ENCODE measurements around the gene JAM3.
"Not testable (repeated sequence)": the region's sequence is repeated elsewhere in the genome, so short reads cannot be mapped to it uniquely, and the experiment has no call there.

The JAM3 gene

DNA sequence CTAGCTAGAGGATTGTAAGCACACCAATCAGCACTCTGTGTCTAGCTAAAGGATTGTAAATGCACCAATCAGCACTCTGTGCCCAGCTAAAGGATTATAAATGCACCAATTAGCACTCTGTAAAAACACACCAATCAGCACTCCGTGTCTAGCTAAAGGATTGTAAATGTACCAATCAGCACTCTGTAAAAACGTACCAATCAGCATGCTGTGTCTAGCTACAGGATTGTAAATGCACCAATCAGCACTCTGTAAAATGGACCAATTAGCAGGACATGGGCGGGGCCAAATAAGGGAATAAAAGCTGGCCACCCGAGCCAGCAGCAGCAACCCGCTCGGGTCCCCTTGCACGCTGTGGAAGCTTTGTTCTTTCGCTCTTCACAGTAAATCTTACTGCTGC lies 119.2 kb downstream of the JAM3 start:
- not testable (repeated sequence) for DNase-seq (ENCODE audit: low read depth)

DNA sequence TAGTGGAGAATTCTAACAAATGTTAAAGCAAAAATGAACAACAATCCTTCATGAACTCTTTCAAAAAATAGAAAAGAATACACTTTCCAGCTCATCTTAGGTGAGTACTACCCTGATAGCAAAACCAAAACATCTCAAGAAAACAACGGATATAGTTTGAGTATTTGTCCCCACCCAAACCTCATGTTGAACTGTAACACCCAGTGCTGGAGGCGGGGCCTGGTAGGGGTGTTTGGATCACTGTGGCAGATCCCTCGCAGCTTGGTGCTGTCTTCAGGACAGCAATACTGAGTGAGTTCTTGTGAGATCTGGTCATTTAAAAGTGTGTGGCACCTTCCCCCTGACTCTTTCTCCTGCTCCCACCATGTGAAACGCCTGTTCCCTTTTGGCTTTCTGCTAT lies 127.9 kb downstream of the JAM3 start:
- no peak for DNase-seq (ENCODE audit: low read depth)

DNA sequence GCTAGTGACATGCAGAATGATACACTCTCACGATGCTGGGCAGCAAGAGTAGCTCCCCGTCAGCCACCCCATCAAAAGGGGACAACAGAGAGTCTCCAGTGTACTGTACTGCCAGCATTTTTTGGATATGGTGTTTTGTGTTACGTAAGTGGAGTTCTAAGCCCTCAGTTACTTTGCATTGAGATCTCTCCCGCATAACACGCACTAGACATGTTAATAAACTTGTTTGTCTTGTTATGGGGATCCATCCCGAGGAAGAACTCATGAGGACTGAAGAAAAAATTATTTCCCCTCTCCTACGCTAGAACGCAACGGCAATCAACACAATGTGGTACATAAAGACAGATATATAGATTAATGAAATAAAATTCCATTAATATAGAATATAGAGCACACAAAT lies 130.7 kb downstream of the JAM3 start:
- DNase-seq (ENCODE audit: low read depth): no peak

DNA sequence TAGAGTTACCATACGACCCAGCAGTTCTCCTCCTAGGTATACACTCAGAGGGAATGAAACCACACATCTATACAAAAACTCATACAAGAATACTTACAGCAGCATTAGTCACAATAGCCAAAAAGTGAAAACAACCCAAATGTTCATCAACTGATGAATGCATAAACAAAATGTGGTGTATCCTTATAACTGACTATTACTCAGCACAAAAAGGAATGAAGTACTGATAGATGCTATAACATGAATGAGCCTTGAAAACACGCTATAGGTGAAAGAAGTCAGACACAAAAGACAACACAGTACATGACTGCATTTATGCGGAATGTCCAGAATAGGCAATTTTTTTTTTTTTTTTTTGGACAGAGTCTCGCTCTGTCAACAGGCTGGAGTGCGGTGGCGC lies 131.8 kb downstream of the JAM3 start:
- no peak for DNase-seq (ENCODE audit: low read depth)
